Mucosa of descending colon (tissue), 3 donors: ENCODE measurements around the gene SLC35F2. TPM values are rescaled to one million over a fixed set of nuclear protein-coding genes. Genes with fewer than 3 reads are reported as not detected.
"Not testable (repeated sequence)": the region's sequence is repeated elsewhere in the genome, so short reads cannot be mapped to it uniquely, and the experiment has no call there.

Source experiments
- ATAC-seq: fragments of 200-7000 bp; cut with Tn5 transposase; one replicate; pipeline ENCODE4 v1.9.1; 2020; ENCODE audit warnings: mild to moderate bottlenecking, moderate library complexity
- DNase-seq, 3 donors: peaks; one replicate each; pipeline ENCODE4 v3.0.0-alpha.2; 2020
- H3K36me3 ChIP-seq: fragments of 200-600 bp; one replicate; pipeline ENCODE4 v1.8.0; 2021; ENCODE audit warnings: low read depth, mild to moderate bottlenecking
- H3K4me1 ChIP-seq: fragments of 200-600 bp; one replicate; pipeline ENCODE4 v1.8.0; 2021; ENCODE audit warnings: low read depth, mild to moderate bottlenecking
- H3K4me3 ChIP-seq: fragments of 200-600 bp; one replicate; pipeline ENCODE4 v1.8.0; 2021; ENCODE audit warnings: mild to moderate bottlenecking
- H3K9me3 ChIP-seq: fragments of 200-600 bp; one replicate; pipeline ENCODE4 v1.8.0; 2021; ENCODE audit warnings: mild to moderate bottlenecking
- CTCF ChIP-seq: fragments of 200-600 bp; IDR thresholded peaks from one replicate; pipeline ENCODE4 v1.8.0; 2022; ENCODE audit warnings: antibody characterized with exemption, mild to moderate bottlenecking
- intact Hi-C, 2 donors: fragments of 100-400 bp; cut with DNase I in 1 of 2; cut with micrococcal nuclease in 1 of 2; formaldehyde crosslinking; loops; one replicate each; pipeline versions ENCODE4 v1.11.0 to v1.11.1; 2022; cut with DNase I, micrococcal nuclease
- total RNA-seq, 3 donors: library from RNA; stranded (reverse); fragmentation: NEBNext Ultra II Directional in 2 of 3; extraction: Animal tissue kit (Norgen Biotek cat#: 25700) in 2 of 3; gene quantifications; one replicate each; pipeline versions ENCODE4 v1.2.1 to v1.2.4, GENCODE V29; 2021 to 2023
- donor health status: DM: no; HTN: no; CAD: no; lungs with moderate emphysema.
- donor health status: DM: no; HTN: no; CAD: no.
- donor health status: DM: no; HTN: yes; CAD: no.

The SLC35F2 gene
- total RNA-seq, 3 donors from 2014 or later = 13.2 to 32.7 (median 31.6) TPM

DNA sequence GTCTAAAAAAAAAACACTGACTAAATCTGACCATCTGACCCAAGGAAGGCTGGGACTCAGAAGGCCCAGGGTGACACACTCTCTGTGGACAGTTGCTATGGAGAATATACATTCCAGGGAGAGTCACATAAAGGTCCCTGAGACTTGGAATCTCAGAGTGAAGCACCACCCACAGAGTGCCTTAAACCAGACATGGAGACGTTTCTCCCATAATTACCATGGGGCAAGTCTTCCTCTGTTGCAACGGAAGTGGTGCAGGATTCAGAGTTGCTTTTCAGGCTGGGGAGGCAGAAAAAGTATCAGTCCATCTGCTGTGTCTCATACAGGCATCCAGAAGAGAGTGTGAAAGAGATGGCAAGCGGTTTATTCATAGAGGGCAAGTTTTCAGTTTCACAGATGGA, 88.0 kb downstream of the SLC35F2 start:
- no peak for TF ChIP-seq CTCF
- Histone ChIP-seq H3K9me3 (no peaks in the 10 kb centered on the region), H3K36me3 (no peaks in the 10 kb centered on the region), H3K4me1 (no peaks in the 10 kb centered on the region), H3K4me3 (no peak overlapping the region)
- DNase-seq (no peak), ATAC-seq (no peak)
- intact Hi-C loops = no loop called here

GRCh38 chr11:107769189-107769588, 89.4 kb downstream of the SLC35F2 start:
- DNase-seq = no peak

DNA sequence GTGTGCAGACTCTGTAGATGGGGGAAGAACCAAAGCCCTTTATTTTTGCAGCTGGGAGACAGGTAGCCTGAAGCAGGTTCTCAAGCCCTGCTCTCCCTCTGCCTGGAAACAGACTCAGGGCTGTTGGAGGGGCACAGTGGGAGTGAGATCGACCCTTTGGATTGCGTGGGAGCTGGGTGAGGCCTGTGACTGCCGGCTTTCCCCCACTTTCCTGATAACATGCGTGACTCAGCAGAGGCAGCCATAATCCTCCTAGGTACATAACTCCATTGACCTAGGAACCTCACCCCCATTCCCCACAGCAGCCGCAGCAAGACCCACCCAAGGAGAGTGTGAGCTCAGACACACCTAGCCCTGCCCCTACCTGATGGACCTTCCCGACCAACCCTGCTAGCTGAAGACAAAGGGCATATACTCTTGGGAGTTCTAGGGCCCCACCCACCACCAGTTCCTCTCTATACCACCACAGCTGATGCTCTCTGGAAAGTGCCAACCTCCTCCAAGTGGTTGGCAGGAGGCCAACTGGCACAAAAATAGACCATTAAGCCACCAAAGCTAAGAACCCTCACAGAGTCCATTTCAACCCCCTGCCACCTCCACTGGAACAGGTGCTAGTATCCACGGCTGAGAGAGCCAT, 99.8 kb downstream of the SLC35F2 start:
- H3K4me3 ChIP-seq, H3K9me3 ChIP-seq, intact Hi-C loops, H3K4me1 ChIP-seq, H3K36me3 ChIP-seq: not testable (repeated sequence)
- ATAC-seq (peak; percentile 31), DNase-seq (peak in 2 of 3 donors; percentile 24 to 42)

More at GRCh38 chr11:107769189-107769588, 89.4 kb downstream of the SLC35F2 start:
- Histone ChIP-seq H3K36me3 (no peaks in the 10 kb centered on the region), H3K4me3 (no peak overlapping the region), H3K4me1 (no peaks in the 10 kb centered on the region), H3K9me3 (no peaks in the 10 kb centered on the region)
- ATAC-seq = no peak
- TF ChIP-seq CTCF = no peak
- intact Hi-C loops = no loop called here

- Histone ChIP-seq H3K4me1 (no peaks in the 10 kb centered on the region), H3K36me3 (no peaks in the 10 kb centered on the region), H3K9me3 (no peaks in the 10 kb centered on the region), H3K4me3 (no peak overlapping the region)
- no peak for ATAC-seq
- TF ChIP-seq CTCF = no peak
- no peak for DNase-seq
- intact Hi-C loops = no loop called here
These were observed 100.9 kb downstream of the SLC35F2 start for GRCh38 chr11:107757661-107758060.

- intact Hi-C loops = no loop called here
- Histone ChIP-seq H3K36me3 (no peaks in the 10 kb centered on the region), H3K9me3 (no peaks in the 10 kb centered on the region), H3K4me3 (no peak overlapping the region), H3K4me1 (no peaks in the 10 kb centered on the region)
- TF ChIP-seq CTCF = no peak
- no peak for ATAC-seq
- DNase-seq = no peak
These were observed 102.0 kb downstream of the SLC35F2 start for GRCh38 chr11:107756553-107756952.

GRCh38 chr11:107752949-107753822, 105.4 kb downstream of the SLC35F2 start:
- DNase-seq (no peak), ATAC-seq (no peak)
- no peak overlapping the region for H3K4me3 ChIP-seq
- no peaks in the 10 kb centered on the region for H3K9me3 ChIP-seq
- no peak for TF ChIP-seq CTCF
- no peaks in the 10 kb centered on the region for H3K36me3 ChIP-seq
- H3K4me1 ChIP-seq = no peaks in the 10 kb centered on the region
- intact Hi-C loops = no loop called here
